HEK293T (cell line): ENCODE results near the gene TMEM117.

Experiments
- CTBP1 ChIP-seq: fragments of 450-650 bp; IDR thresholded peaks from 2 replicates; pipeline ENCODE4 v1.6.1; 2016; ENCODE audit warnings: borderline replicate concordance
- ELF4 ChIP-seq: fragments of 450-650 bp; IDR thresholded peaks from 2 replicates; pipeline ENCODE4 v1.6.1; 2017; ENCODE audit warnings: antibody characterized with exemption
- FOXA1 ChIP-seq: fragments of 450-650 bp; IDR thresholded peaks from 2 replicates; pipeline ENCODE4 v1.6.1; 2016; ENCODE audit warnings: mild to moderate bottlenecking
- FOXK2 ChIP-seq: fragments of 450-650 bp; IDR thresholded peaks from 2 replicates; pipeline ENCODE4 v1.6.1; 2016; ENCODE audit warnings: mild to moderate bottlenecking
- FOXM1 ChIP-seq: fragments of 450-650 bp; IDR thresholded peaks from 2 replicates; pipeline ENCODE4 v1.6.1; 2017; ENCODE audit warnings: mild to moderate bottlenecking, borderline replicate concordance
- HDGF ChIP-seq: fragments of 450-650 bp; IDR thresholded peaks from 2 replicates; pipeline ENCODE4 v1.6.1; 2017; ENCODE audit warnings: antibody characterized with exemption, borderline replicate concordance
- LEF1 ChIP-seq: fragments of 450-650 bp; IDR thresholded peaks from 2 replicates; pipeline ENCODE4 v1.6.1; 2017; ENCODE audit warnings: mild to moderate bottlenecking, borderline replicate concordance
- NFRKB ChIP-seq: fragments of 450-650 bp; IDR thresholded peaks from 2 replicates; pipeline ENCODE4 v1.6.1; 2016; ENCODE audit warnings: mild to moderate bottlenecking, moderate library complexity
- SUZ12 ChIP-seq: fragments of 450-650 bp; IDR thresholded peaks from 2 replicates; pipeline ENCODE4 v1.6.1; 2016; ENCODE audit warnings: mild to moderate bottlenecking
- TARDBP ChIP-seq: fragments of 450-650 bp; IDR thresholded peaks from 2 replicates; pipeline ENCODE4 v1.6.1; 2016
- ZNF384 ChIP-seq: fragments of 450-650 bp; IDR thresholded peaks from 2 replicates; pipeline ENCODE4 v1.6.1; 2016
- TF ChIP-seq, protein P1 (sequence below): fragments of 450-650 bp; IDR thresholded peaks from 2 replicates; pipeline ENCODE4 v1.6.1; 2016

DNA sequence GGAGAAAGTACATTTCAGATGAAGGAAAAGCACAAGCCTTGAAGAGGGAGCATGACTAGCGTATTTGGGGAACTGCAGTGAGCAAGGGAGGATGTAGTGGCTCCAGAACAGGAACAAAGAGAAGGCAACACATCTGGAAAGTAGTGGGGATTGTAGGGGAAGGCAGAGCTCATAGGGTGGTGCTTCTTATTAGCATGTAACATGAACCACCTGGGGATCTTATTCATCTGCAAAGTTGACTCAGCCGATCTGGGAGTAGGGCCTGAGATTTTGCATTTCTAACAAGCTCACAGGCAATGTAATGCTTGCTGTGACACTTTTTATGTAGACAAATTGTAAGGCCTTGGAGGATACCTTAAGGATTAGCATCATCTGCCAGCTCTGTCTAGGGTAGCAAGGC, 592.9 kb downstream of the TMEM117 start:
- TF ChIP-seq, protein P1, sequence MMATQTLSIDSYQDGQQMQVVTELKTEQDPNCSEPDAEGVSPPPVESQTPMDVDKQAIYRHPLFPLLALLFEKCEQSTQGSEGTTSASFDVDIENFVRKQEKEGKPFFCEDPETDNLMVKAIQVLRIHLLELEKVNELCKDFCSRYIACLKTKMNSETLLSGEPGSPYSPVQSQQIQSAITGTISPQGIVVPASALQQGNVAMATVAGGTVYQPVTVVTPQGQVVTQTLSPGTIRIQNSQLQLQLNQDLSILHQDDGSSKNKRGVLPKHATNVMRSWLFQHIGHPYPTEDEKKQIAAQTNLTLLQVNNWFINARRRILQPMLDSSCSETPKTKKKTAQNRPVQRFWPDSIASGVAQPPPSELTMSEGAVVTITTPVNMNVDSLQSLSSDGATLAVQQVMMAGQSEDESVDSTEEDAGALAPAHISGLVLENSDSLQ: no peak
- TF ChIP-seq HDGF (no peak), TARDBP (no peak), ELF4 (no peak), CTBP1 (no peak), FOXA1 (no peak), FOXK2 (no peak), NFRKB (no peak), LEF1 (no peak), FOXM1 (no peak), SUZ12 (no peak), ZNF384 (no peak)
